K562 (cell line): ENCODE measurements around the gene CT45A5. TPM values are rescaled to one million over a fixed set of nuclear protein-coding genes. Genes with fewer than 3 reads are reported as not detected.

ENCODE experiments used
- ATAC-seq: fragments of 200-7000 bp; cut with Tn5 transposase; 3 replicates; pipeline ENCODE4 v1.9.1; 2020; ENCODE audit warnings: moderate library complexity
- BruUV-seq: library from RNA; stranded (reverse); fragments of 400-500 nt; replicated peaks from 2 replicates; lab custom pipeline; 2021; lab: Mats Ljungman, UMichigan
- CTCF ChIA-PET: fragments of 300-600 bp; formaldehyde crosslinking; extraction: SDS; loops from one replicate; lab custom pipeline; 2021; ENCODE audit warnings: low intra/inter-chr PET ratio; lab: Yijun Ruan, JAX
- POLR2A ChIA-PET: fragments of 300-600, 350-650 bp; sonication (Branson Sonifier 250); formaldehyde crosslinking; extraction: SDS; loops from one replicate; lab custom pipeline; 2021; ENCODE audit warnings: antibody characterized with exemption, inconsistent platforms; lab: Yijun Ruan, JAX
- DNase-seq, 4 experiments: peaks; one replicate each; pipeline versions ENCODE4 v3.0.0 to v3.0.0-alpha.2; 2011 to 2018; ENCODE audit warnings: low spot score in 3 of 4, mixed read lengths in 3 of 4; ENCODE audit errors: extremely low read depth in 1 of 4
- FAIRE-seq: peaks from 2 replicates; lab custom pipeline; 2011; peaks lifted over from hg19 to GRCh38; lab: Jason Lieb, UNC
- H2AFZ ChIP-seq: 2 replicates; pipeline ENCODE4 v1.6.0; 2011; ENCODE audit warnings: low read depth, low read length, control low read depth, inconsistent platforms
- H3K27ac ChIP-seq: fragments of 200-600 bp; 3 replicates; pipeline ENCODE4 v1.8.0; 2011; ENCODE audit warnings: low read depth, mild to moderate bottlenecking, control low read depth, inconsistent platforms, low read length, moderate library complexity, mixed read lengths; ENCODE audit errors: extremely low read depth
- H3K27me3 ChIP-seq, 2 experiments: fragments of 300-600 bp in 1 of 2; 2 replicates in 1 of 2; 3 replicates in 1 of 2; pipeline versions ENCODE4 v1.6.0 to v1.8.0; 2011; ENCODE audit warnings: inconsistent platforms in 2 of 2, low read length in 2 of 2, mild to moderate bottlenecking in 1 of 2, mixed read lengths in 1 of 2, moderate library complexity in 1 of 2; ENCODE audit not compliant: control insufficient read depth in 2 of 2, insufficient read depth in 2 of 2
- H3K36me3 ChIP-seq: fragments of 300-600 bp; 3 replicates; pipeline ENCODE4 v1.8.0; 2011; ENCODE audit warnings: mild to moderate bottlenecking, low read length, inconsistent platforms; ENCODE audit not compliant: control insufficient read depth, insufficient read depth
- H3K4me1 ChIP-seq, 2 experiments: fragments of 200-600 bp in 1 of 2; replicated peaks in 1 of 2; 2 replicates in 1 of 2; 3 replicates in 1 of 2; pipeline versions ENCODE4 v1.5.1 to v1.8.0; 2011; ENCODE audit warnings: inconsistent platforms in 2 of 2, low read length in 2 of 2, mild to moderate bottlenecking in 1 of 2, mixed read lengths in 1 of 2, moderate library complexity in 1 of 2; ENCODE audit not compliant: control insufficient read depth in 2 of 2, insufficient read depth in 2 of 2
- H3K4me2 ChIP-seq: 2 replicates; pipeline ENCODE4 v1.6.1; 2011; ENCODE audit warnings: low read length, control low read depth, inconsistent platforms, mixed read lengths; ENCODE audit not compliant: insufficient read depth
- H3K4me3 ChIP-seq: fragments of 200-600 bp; sonication (generic), shearing (Covaris generic); 2 replicates; pipeline ENCODE4 v1.5.1; 2016; ENCODE audit warnings: control low read depth, inconsistent platforms
- H3K79me2 ChIP-seq: fragments of 200-600 bp; 3 replicates; pipeline ENCODE4 v1.8.0; 2011; ENCODE audit warnings: low read length, inconsistent platforms; ENCODE audit not compliant: control insufficient read depth, insufficient read depth
- H3K9ac ChIP-seq, 2 experiments: 2 replicates each; pipeline versions ENCODE4 v1.6.0 to v1.6.1; 2011; ENCODE audit warnings: low read depth in 2 of 2, low read length in 2 of 2, control low read depth in 1 of 2, inconsistent platforms in 1 of 2, mild to moderate bottlenecking in 1 of 2, mixed read lengths in 1 of 2; ENCODE audit not compliant: insufficient read depth in 1 of 2
- H3K9me1 ChIP-seq: one replicate; pipeline ENCODE4 v1.6.0; 2011; ENCODE audit warnings: inconsistent platforms, mild to moderate bottlenecking, low read length, moderate library complexity; ENCODE audit not compliant: control insufficient read depth, insufficient read depth
- H3K9me3 ChIP-seq: replicated peaks from 2 replicates; pipeline ENCODE4 v1.5.1; 2011; ENCODE audit warnings: low read depth, low read length, inconsistent platforms; ENCODE audit not compliant: control insufficient read depth, insufficient read depth
- H4K20me1 ChIP-seq: replicated peaks from 2 replicates; pipeline ENCODE4 v1.6.1; 2011; ENCODE audit warnings: low read length, inconsistent platforms, mixed read lengths; ENCODE audit not compliant: control insufficient read depth, insufficient read depth
- BRD9 ChIP-seq: fragments of 450-650 bp; IDR thresholded peaks from 2 replicates; pipeline ENCODE4 v1.6.1; 2018; ENCODE audit warnings: low read depth; ENCODE audit not compliant: partially characterized antibody
- CEBPB ChIP-seq: fragments of 450-650 bp; IDR thresholded peaks from 2 replicates; pipeline ENCODE4 v1.6.1; 2016; ENCODE audit warnings: missing genetic modification characterization, missing compliant biosample characterization
- ELK3 ChIP-seq: fragments of 450-650 bp; formaldehyde crosslinking; IDR thresholded peaks from 2 replicates; pipeline ENCODE4 v1.4.0; 2020; ENCODE audit warnings: mild to moderate bottlenecking
- ESRRA ChIP-seq: fragments of 450-650 bp; IDR thresholded peaks from 2 replicates; pipeline ENCODE4 v1.6.1; 2014; ENCODE audit warnings: low read depth, mild to moderate bottlenecking, moderate library complexity, borderline replicate concordance
- HCFC1 ChIP-seq: IDR thresholded peaks from 2 replicates; pipeline ENCODE4 v1.6.1; 2012; ENCODE audit warnings: low read depth, low read length, improper control_type of control experiment
- MAFF ChIP-seq: IDR thresholded peaks from 2 replicates; pipeline ENCODE4 v1.6.1; 2012; ENCODE audit warnings: low read length, improper control_type of control experiment
- NR2C2 ChIP-seq, 2 experiments: fragments of 200-800 bp in 1 of 2; sonication (Bioruptor generic) in 1 of 2; sonication (generic) in 1 of 2; formaldehyde crosslinking in 1 of 2; IDR thresholded peaks; 2 replicates each; pipeline versions ENCODE4 v1.6.1 to v1.8.0; 2016 to 2022; ENCODE audit warnings: mild to moderate bottlenecking in 1 of 2, missing compliant biosample characterization in 1 of 2, missing genetic modification characterization in 1 of 2, missing genetic modification reagents in 1 of 2
- PURB ChIP-seq: sonication (generic); formaldehyde crosslinking; IDR thresholded peaks from 2 replicates; pipeline ENCODE4 v1.9.0; 2021; ENCODE audit warnings: low read depth, mild to moderate bottlenecking, missing genetic modification reagents
- SAP30 ChIP-seq: fragments of 200-600 bp; sonication (generic); IDR thresholded peaks from 2 replicates; pipeline ENCODE4 v1.6.1; 2012; ENCODE audit warnings: borderline replicate concordance, low read depth, mild to moderate bottlenecking, moderate library complexity, low read length, control low read depth, inconsistent platforms; ENCODE audit not compliant: insufficient read depth, poor library complexity, severe bottlenecking
- SMAD4 ChIP-seq: fragments of 250-450 bp; sonication (Bioruptor Pico); conservative IDR thresholded peaks from 2 replicates; pipeline ENCODE4 v1.8.0; 2021; ENCODE audit warnings: inconsistent platforms, mild to moderate bottlenecking, moderate library complexity
- ZFP91 ChIP-seq: sonication (generic); formaldehyde crosslinking; IDR thresholded peaks from 2 replicates; pipeline ENCODE4 v1.8.0; 2022; ENCODE audit warnings: mild to moderate bottlenecking, missing genetic modification reagents
- ZNF175 ChIP-seq: fragments of 200-800 bp; sonication (Bioruptor generic); IDR thresholded peaks from 2 replicates; pipeline ENCODE4 v1.6.1; 2016; ENCODE audit warnings: low read depth, mild to moderate bottlenecking, missing genetic modification characterization, missing compliant biosample characterization
- ZNF197 ChIP-seq: fragments of 200-800 bp; sonication (Bioruptor generic); IDR thresholded peaks from 2 replicates; pipeline ENCODE4 v1.6.1; 2016; ENCODE audit warnings: low read depth, missing genetic modification characterization, missing compliant biosample characterization
- ZNF398 ChIP-seq: fragments of 250-450 bp; sonication (Bioruptor Pico); IDR thresholded peaks from 2 replicates; pipeline ENCODE4 v1.8.0; 2021; ENCODE audit warnings: moderate library complexity, mild to moderate bottlenecking, inconsistent platforms
- ZNF449 ChIP-seq: fragments of 250-450 bp; sonication (Bioruptor Pico); IDR thresholded peaks from 2 replicates; pipeline ENCODE4 v1.8.0; 2022; ENCODE audit warnings: moderate library complexity, mild to moderate bottlenecking, inconsistent platforms
- WGBS: fragments of 100-300 bp; shearing (Covaris generic); methylation state at CpG from one replicate; pipeline ENCODE4 v1.1.6; 2016; ENCODE audit warnings: low coverage, mixed read lengths; ENCODE audit not compliant: insufficient coverage; ENCODE audit errors: missing lambda C conversion rate; 5-methylcytosine and 5-hydroxymethylcytosine counted together
- in situ Hi-C: fragments of 300-500 bp; cut with MboI; formaldehyde crosslinking; loops from 4 replicates; pipeline ENCODE4 v1.15.0; 2018; ENCODE audit warnings: inconsistent platforms, mixed read lengths
- intact Hi-C: fragments of 100-400 bp; cut with micrococcal nuclease; formaldehyde crosslinking; loops from 2 replicates; pipeline ENCODE4 v1.14.2; 2022
- polyA plus RNA-seq, 8 experiments: library from polyadenylated mRNA; depleted of rRNA in 4 of 8; stranded (reverse) in 5 of 8; unstranded in 3 of 8; fragments of >200 nt; fragmentation: Nextera tagmentation in 2 of 8; fragmentation: Illumina TruSeq in 1 of 8; extraction: Ambion mirVana in 2 of 8; extraction: Trizol in 1 of 8; gene quantifications; 2 replicates each; pipeline versions ENCODE4 v1.2.1 to v1.2.3, GENCODE V29; 2011 to 2014; ENCODE audit warnings: inconsistent platforms in 1 of 8, missing spikeins in 1 of 8
- total RNA-seq, 7 experiments: library from RNA; depleted of rRNA in 6 of 7; stranded (reverse); fragments of >200 nt in 6 of 7; fragmentation: Illumina TruSeq in 2 of 7; extraction: Trizol in 2 of 7; gene quantifications; 2 replicates each; pipeline versions ENCODE4 v1.2.1 to v1.2.3, GENCODE V29; 2011 to 2021; ENCODE audit warnings: low replicate concordance in 1 of 7

Gene CT45A5
- total and polyA plus RNA-seq, 9 of the 15 experiments (the other 6 are each of a cell fraction or from before 2014, with no cell fraction given): 3.9 to 9.4 (median 5.2) TPM

GRCh38 chrX:135740681-135741149, 44.6 kb downstream of the CT45A5 start:
- BruUV-seq: no TSS peak
- peak overlapping the region; percentile 40 for H3K4me3 ChIP-seq
- FAIRE-seq (peak; percentile 92), ATAC-seq (peak; percentile 93), DNase-seq (peak; percentile 67 to 83 (median 70))
- H4K20me1 ChIP-seq: no peaks in the 10 kb centered on the region
- H3K27me3 ChIP-seq: no peaks in the 10 kb centered on the region
- 25% methylated on average over 13 of the region's 18 CpGs for WGBS
- peak overlapping the region; percentile 42; the same call in 2 of the 3 replicates for H3K27ac ChIP-seq
- H3K4me2 ChIP-seq: peak overlapping the region; percentile 69
- H3K9me1 ChIP-seq: no peaks in the 10 kb centered on the region
- H3K79me2 ChIP-seq: peaks cover 16% of the 10 kb centered on the region; the same call in 2 of the 3 replicates
- in situ Hi-C loops: loop anchor here (25.0 kb wide), 1 partner anchor 197 kb away; no protein-coding TSS in a partner anchor
- ChIA-PET CTCF (interaction anchor here (0.9 kb wide), 1 partner anchor 191 kb away, joined by 3 read pairs; no protein-coding TSS in a partner anchor), POLR2A (no interaction called here)
- peak overlapping the region; percentile 40 to 74; a peak in 3 of 4 replicates for H3K9ac ChIP-seq
- intact Hi-C loops: loop anchor here (1.0 kb wide), 1 partner anchor 192 kb away; no protein-coding TSS in a partner anchor
- H2AFZ ChIP-seq: peak overlapping the region; percentile 85
- no peaks in the 10 kb centered on the region; a peak in 1 of 5 replicates for H3K4me1 ChIP-seq
- peaks cover 3% of the 10 kb centered on the region; the same call in 1 of the 3 replicates for H3K36me3 ChIP-seq
- no peaks in the 10 kb centered on the region for H3K9me3 ChIP-seq
- TF ChIP-seq NR2C2 (CRISPR knock-in tag; IDR thresholded peaks at IDR 0.05) (no peak), NR2C2 (tag; IDR thresholded peaks at IDR 0.05) (peak; percentile 50), HCFC1 (no peak), ESRRA (peak; percentile 53; the same call in 1 of the 2 replicates), SMAD4 (CRISPR knock-in tag) (no peak), CEBPB (tag) (no peak), ZNF449 (CRISPR knock-in tag) (no peak), ZNF197 (CRISPR knock-in tag) (no peak), SAP30 (no peak), ELK3 (no peak), PURB (CRISPR knock-in tag) (no peak), BRD9 (no peak), ZFP91 (CRISPR knock-in tag) (no peak), ZNF398 (CRISPR knock-in tag) (no peak), ZNF175 (no peak), MAFF (no peak)
